Coronary artery (tissue), 2 donors: ENCODE data around the gene PHF2.

Experiments
- DNase-seq: peaks from one replicate; pipeline ENCODE4 v3.0.0-alpha.2; 2017; ENCODE audit warnings: low spot score
- H3K27ac ChIP-seq, 2 donors: fragments of 200-600 bp; sonication (generic); one replicate each; pipeline ENCODE4 v1.5.1; 2016 to 2019
- H3K4me3 ChIP-seq: fragments of 200-600 bp; sonication (generic); 2 replicates; pipeline ENCODE4 v1.5.1; 2016; ENCODE audit warnings: mild to moderate bottlenecking, moderate library complexity
- CTCF ChIP-seq: fragments of 200-600 bp; sonication (generic); IDR thresholded peaks from one replicate; pipeline ENCODE4 v1.5.1; 2019; ENCODE audit warnings: antibody characterized with exemption

The PHF2 gene

GRCh38 chr9:93591301-93592007, 15.1 kb downstream of the PHF2 start:
- DNase-seq, result peak; percentile 70
- no peak overlapping the region for H3K4me3 ChIP-seq
- TF ChIP-seq CTCF, result no peak
- no peak overlapping the region for H3K27ac ChIP-seq

DNA sequence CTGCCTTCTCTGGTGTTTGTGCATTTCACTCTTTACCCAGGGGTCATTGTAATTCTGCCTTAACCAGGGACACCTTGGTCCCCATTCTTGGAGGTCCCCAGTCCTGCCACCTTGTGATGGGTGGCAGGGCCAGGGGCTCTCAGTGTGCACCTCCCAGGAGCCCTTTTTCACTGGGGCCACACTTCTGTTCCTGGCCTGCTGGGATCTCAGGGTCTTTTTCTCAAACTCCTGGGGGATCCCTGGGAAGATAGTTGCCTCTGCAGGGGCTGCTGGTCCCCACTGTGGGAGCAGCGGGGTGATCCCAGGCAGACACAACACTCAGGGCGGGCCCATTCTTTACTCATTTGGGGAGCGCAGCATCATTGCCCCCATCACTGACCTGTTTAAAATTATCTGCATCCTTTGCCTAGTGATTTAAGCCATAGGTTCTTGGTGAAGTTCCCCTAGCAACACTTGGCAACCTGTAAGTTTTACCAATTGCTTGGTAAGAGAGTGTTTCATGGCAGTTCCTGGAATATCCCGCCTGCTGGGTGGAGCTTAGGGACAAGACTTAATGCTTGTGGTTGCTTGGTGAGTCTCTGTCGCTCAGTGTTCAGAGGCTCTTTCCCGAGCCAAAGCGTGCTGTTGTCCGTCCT, 15.7 kb downstream of the PHF2 start:
- peak; percentile 52 for DNase-seq

GRCh38 chr9:93592643-93593021, 16.2 kb downstream of the PHF2 start:
- H3K27ac ChIP-seq, result no peak overlapping the region
- DNase-seq, result peak; percentile 40
- H3K4me3 ChIP-seq, result no peak overlapping the region
- no peak for TF ChIP-seq CTCF

More for the DNA sequence above, 15.7 kb downstream of the PHF2 start:
- TF ChIP-seq CTCF, result no peak
- no peak overlapping the region for H3K4me3 ChIP-seq
- no peak overlapping the region for H3K27ac ChIP-seq

- no peak overlapping the region for H3K27ac ChIP-seq
- no peak for TF ChIP-seq CTCF
- no peak overlapping the region for H3K4me3 ChIP-seq
- DNase-seq, result peak; percentile 40
Measured at GRCh38 chr9:93593144-93593658, 16.8 kb downstream of the PHF2 start.

- TF ChIP-seq CTCF, result no peak
- DNase-seq, result peak; percentile 67
- Histone ChIP-seq H3K4me3 (no peak overlapping the region), H3K27ac (no peak overlapping the region)
Measured at GRCh38 chr9:93594041-93594756, 17.8 kb downstream of the PHF2 start.

GRCh38 chr9:93595461-93595860, 19.1 kb downstream of the PHF2 start:
- no peak overlapping the region for H3K27ac ChIP-seq
- peak; percentile 22 for DNase-seq
- TF ChIP-seq CTCF, result no peak

More at GRCh38 chr9:93595461-93595860, 19.1 kb downstream of the PHF2 start:
- H3K4me3 ChIP-seq, result no peak overlapping the region
